Testis (tissue), 3 donors: Measurements from ENCODE around the gene FPGT. TPM values are rescaled to one million over a fixed set of nuclear protein-coding genes. Genes with fewer than 3 reads are reported as not detected.

Experiments
- DNase-seq: peaks from one replicate; pipeline ENCODE4 v3.0.0-alpha.2; 2019
- H3K27ac ChIP-seq, 2 donors: fragments of 200-600 bp; sonication (generic); one replicate each; pipeline ENCODE4 v1.5.1; 2019
- H3K27me3 ChIP-seq: fragments of 200-600 bp; sonication (generic); one replicate; pipeline ENCODE4 v1.5.1; 2019
- H3K36me3 ChIP-seq: fragments of 200-600 bp; sonication (generic); one replicate; pipeline ENCODE4 v1.5.1; 2017; ENCODE audit warnings: low read depth; ENCODE audit errors: missing control alignments
- H3K4me1 ChIP-seq: fragments of 200-600 bp; sonication (generic); one replicate; pipeline ENCODE4 v1.5.1; 2019
- H3K4me3 ChIP-seq, 2 donors: fragments of 200-600 bp; sonication (generic); one replicate each; pipeline ENCODE4 v1.5.1; 2017 to 2019
- H3K9me3 ChIP-seq: fragments of 200-600 bp; sonication (generic); one replicate; pipeline ENCODE4 v1.5.1; 2017
- CTCF ChIP-seq, 3 experiments: fragments of 450-650 bp in 2 of 3; fragments of 200-600 bp in 1 of 3; sonication (generic) in 1 of 3; IDR thresholded peaks; one replicate each; pipeline ENCODE4 v1.5.1; 2016 to 2019; ENCODE audit warnings: antibody characterized with exemption in 3 of 3, mild to moderate bottlenecking in 2 of 3, moderate library complexity in 1 of 3
- POLR2A ChIP-seq: fragments of 450-650 bp; IDR thresholded peaks from one replicate; pipeline ENCODE4 v1.6.1; 2017; ENCODE audit warnings: antibody characterized with exemption, mild to moderate bottlenecking, moderate library complexity
- WGBS, 2 donors: methylation state at CpG; one replicate each; pipeline ENCODE4 v1.1.5; 2018; 5-methylcytosine and 5-hydroxymethylcytosine counted together
- intact Hi-C: fragments of 100-400 bp; cut with DNase I; formaldehyde crosslinking; loops from one replicate; pipeline ENCODE4 v1.15.1; 2023; ENCODE audit warnings: low total_unique reads
- polyA plus RNA-seq: library from polyadenylated mRNA; stranded (reverse); fragments of 350-450 nt; fragmentation: Illumina TruSeq; extraction: RNeasy Lipid Tissue Mini Kit (QIAGEN cat#74804); gene quantifications from one replicate; pipeline ENCODE4 v1.2.3, GENCODE V29; 2014; ENCODE audit warnings: low read depth, low replicate concordance; ENCODE audit not compliant: insufficient read depth
- total RNA-seq, 2 donors: library from RNA; depleted of rRNA; stranded (reverse); fragments of >200 nt; gene quantifications; one replicate each; pipeline ENCODE4 v1.2.3, GENCODE V29; 2016

FPGT gene
- total and polyA plus RNA-seq, 3 donors from 2014 or later: 12.1 to 19.8 (median 17.9) TPM

DNA sequence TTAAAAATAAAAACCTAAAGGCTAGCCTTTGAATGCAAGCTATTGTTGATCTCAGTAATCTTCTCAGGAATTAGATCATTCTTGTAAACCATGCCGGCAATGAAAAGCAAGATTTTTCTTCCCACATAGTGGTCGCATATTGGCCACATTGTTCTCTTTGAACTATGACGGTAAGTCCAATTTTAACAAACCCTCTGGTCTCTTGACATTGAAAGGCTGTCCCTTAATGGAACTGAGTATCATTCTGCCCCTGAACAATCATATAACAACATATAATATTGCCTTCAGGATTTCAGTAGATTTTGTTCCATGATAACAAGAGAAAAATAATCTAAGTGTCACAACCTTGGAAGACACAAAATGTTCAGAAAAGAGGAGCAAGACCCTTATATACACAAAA, 38.4 kb downstream of the FPGT start:
- TF ChIP-seq POLR2A: no peak
- no peaks in the 10 kb centered on the region for H3K27me3 ChIP-seq
- no peaks in the 10 kb centered on the region for H3K9me3 ChIP-seq
- intact Hi-C loops: no loop called here
- DNase-seq: no peak
- no peak overlapping the region for H3K27ac ChIP-seq
- no peaks in the 10 kb centered on the region for H3K4me1 ChIP-seq
- 94 to 95% methylated on average over 3 of the region's 3 CpGs for WGBS, 2 donors
- no peaks in the 10 kb centered on the region for H3K36me3 ChIP-seq
- H3K4me3 ChIP-seq: no peak overlapping the region

DNA sequence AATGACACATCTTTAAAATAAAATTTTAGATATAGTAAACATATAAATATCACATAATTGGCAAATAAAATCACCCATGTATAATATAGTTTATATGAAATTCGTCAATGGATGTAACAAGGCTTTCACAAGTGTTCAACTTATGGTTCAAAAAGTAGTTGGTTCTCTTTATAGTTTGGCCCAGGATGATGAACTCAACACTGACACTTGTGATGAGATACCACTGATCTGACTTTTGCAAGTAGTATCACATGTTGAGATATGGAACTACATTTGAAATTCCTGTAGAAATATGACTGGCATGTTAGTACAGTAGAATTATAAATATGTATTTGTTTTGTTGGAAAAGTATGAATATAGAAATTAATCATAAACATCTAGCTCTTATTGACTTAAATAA, 39.0 kb downstream of the FPGT start:
- no peaks in the 10 kb centered on the region for H3K4me1 ChIP-seq
- 85 to 89% methylated on average over 1 of the region's 1 CpG for WGBS, 2 donors
- intact Hi-C loops: no loop called here
- no peak overlapping the region for H3K27ac ChIP-seq
- no peak for DNase-seq
- H3K4me3 ChIP-seq: no peak overlapping the region
- TF ChIP-seq POLR2A: no peak
- no peak for TF ChIP-seq CTCF (IDR thresholded peaks at IDR 0.05)
- no peaks in the 10 kb centered on the region for H3K36me3 ChIP-seq
- H3K27me3 ChIP-seq: no peaks in the 10 kb centered on the region
- H3K9me3 ChIP-seq: no peaks in the 10 kb centered on the region

DNA sequence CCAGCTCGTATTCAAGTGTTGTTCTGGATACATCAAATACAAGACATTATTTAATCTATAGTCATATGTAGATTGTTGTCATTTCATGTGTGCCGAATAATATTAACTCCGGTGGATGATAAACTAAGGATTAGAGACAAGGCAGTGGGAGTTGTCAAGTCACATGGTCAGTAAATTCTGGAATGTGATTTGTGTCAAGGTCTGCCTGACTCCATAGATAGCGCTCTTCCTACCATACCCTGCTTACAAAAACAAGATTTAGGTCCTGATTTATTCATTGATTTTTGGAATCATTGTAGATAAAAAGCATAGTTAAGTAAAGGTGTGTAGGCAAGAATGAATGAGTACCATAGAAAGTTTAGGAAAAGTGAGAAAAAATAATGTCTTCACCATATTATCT, 39.7 kb downstream of the FPGT start:
- intact Hi-C loops: no loop called here
- no peak for DNase-seq
- no peak for TF ChIP-seq POLR2A
- TF ChIP-seq CTCF (IDR thresholded peaks at IDR 0.05): no peak
- no peaks in the 10 kb centered on the region for H3K9me3 ChIP-seq
- no peaks in the 10 kb centered on the region for H3K36me3 ChIP-seq
- H3K27me3 ChIP-seq: no peaks in the 10 kb centered on the region
- no peak overlapping the region for H3K4me3 ChIP-seq
- 84 to 85% methylated on average over 4 of the region's 4 CpGs for WGBS, 2 donors
- no peak overlapping the region for H3K27ac ChIP-seq
- no peaks in the 10 kb centered on the region for H3K4me1 ChIP-seq

DNA sequence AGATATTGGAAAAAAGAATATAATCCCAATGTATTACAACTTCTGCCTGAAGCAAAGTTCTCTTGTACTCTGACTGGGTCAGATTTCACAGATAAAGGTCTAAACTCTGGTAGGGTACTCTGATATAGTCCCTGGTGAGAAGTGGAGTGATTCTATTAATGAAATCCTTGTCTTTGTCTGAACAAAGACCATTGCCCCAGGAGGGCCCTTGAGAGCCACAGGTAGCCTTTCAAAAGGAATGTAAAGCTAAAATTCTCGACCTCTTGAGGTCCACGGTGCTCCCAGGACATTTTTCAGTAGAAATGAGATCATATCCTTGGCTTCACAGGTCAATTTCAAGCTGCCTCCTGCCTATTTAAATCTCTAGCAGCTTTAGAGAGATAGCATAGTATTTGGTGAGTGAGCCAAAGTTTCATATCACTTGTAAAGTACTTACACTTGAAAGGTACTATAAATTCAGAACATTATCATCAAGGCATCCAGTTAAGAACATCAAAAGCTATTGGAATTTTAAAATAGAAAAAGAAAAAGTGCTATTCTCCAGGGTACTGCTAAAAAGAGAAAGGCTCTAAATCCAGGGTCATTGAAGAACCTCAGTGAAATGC, 47.2 kb downstream of the FPGT start:
- intact Hi-C loops: no loop called here
- Histone ChIP-seq H3K27me3 (no peaks in the 10 kb centered on the region), H3K9me3 (no peaks in the 10 kb centered on the region), H3K36me3 (no peaks in the 10 kb centered on the region), H3K4me1 (no peaks in the 10 kb centered on the region), H3K27ac (no peak overlapping the region), H3K4me3 (no peak overlapping the region)
- WGBS, 2 donors: 23 to 37% methylated on average over 2 of the region's 2 CpGs
- no peak for DNase-seq
- TF ChIP-seq CTCF (IDR thresholded peaks at IDR 0.05) (no peak), POLR2A (no peak)

DNA sequence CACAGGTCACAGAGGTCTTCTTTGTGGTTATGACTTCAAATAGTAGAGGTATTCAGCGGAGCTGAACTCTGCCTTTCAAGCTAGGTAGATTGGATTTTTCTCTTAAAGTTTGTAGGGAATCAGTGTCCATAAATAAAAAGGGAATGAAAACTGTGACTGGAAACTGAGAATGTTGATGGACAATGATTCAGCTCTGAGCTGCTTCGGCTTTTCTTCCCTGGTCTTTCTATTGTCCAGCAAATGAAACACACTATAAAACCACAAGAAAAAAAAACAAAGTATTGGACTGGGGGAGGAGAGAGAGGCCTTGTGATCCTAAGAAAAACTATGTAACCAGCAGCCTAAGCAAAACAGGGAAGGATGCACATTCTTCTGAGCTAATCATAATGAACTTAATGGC, 48.3 kb downstream of the FPGT start:
- no peak for DNase-seq
- no peak overlapping the region for H3K27ac ChIP-seq
- H3K4me1 ChIP-seq: no peaks in the 10 kb centered on the region
- H3K9me3 ChIP-seq: no peaks in the 10 kb centered on the region
- no peaks in the 10 kb centered on the region for H3K36me3 ChIP-seq
- no peak overlapping the region for H3K4me3 ChIP-seq
- no peaks in the 10 kb centered on the region for H3K27me3 ChIP-seq
- TF ChIP-seq CTCF (IDR thresholded peaks at IDR 0.05) (no peak), POLR2A (no peak)
- intact Hi-C loops: no loop called here
- 77 to 80% methylated on average over 2 of the region's 2 CpGs for WGBS, 2 donors
